H1 (cell line): ENCODE data around the gene HMSD. TPM values are rescaled to one million over a fixed set of nuclear protein-coding genes. Genes with fewer than 3 reads are reported as not detected.
A peak's percentile ranks its signal among the peaks of the same experiment; 100 is the strongest.

Experiments used
- CTCF ChIA-PET: fragments of 300-600 bp; sonication (Branson Sonifier 250); formaldehyde crosslinking; loops from one replicate; lab custom pipeline; 2021; ENCODE audit not compliant: partially characterized antibody; lab: Charles Lee
- POLR2A ChIA-PET: fragments of 300-600 bp; sonication (Branson Sonifier 250); formaldehyde crosslinking; loops from one replicate; lab custom pipeline; 2021; ENCODE audit warnings: inconsistent platforms; ENCODE audit not compliant: partially characterized antibody; lab: Charles Lee
- DNase-seq, 2 experiments: peaks; one replicate each; pipeline versions ENCODE4 v3.0.0 to v3.0.0-alpha.2; 2010 to 2022; ENCODE audit warnings: low spot score in 2 of 2, low read depth in 1 of 2, mixed read lengths in 1 of 2
- FAIRE-seq: peaks from 2 replicates; lab custom pipeline; 2011; peaks lifted over from hg19 to GRCh38; lab: Jason Lieb, UNC
- H2AFZ ChIP-seq: 2 replicates; pipeline ENCODE4 v1.8.1; 2012; ENCODE audit warnings: low read length, inconsistent platforms
- H2AK5ac ChIP-seq: 2 replicates; pipeline ENCODE4 v1.6.1; 2013; ENCODE audit warnings: low read depth, low read length
- H2BK120ac ChIP-seq: replicated peaks from 2 replicates; pipeline ENCODE3; 2013; ENCODE audit warnings: low read depth, low read length, inconsistent platforms
- H2BK12ac ChIP-seq: 2 replicates; pipeline ENCODE4 v1.6.1; 2013; ENCODE audit warnings: low read depth, low read length
- H2BK15ac ChIP-seq: 2 replicates; pipeline ENCODE4 v1.6.1; 2013; ENCODE audit warnings: low read length
- H2BK20ac ChIP-seq: 2 replicates; pipeline ENCODE4 v1.6.1; 2013; ENCODE audit warnings: low read length
- H2BK5ac ChIP-seq: 2 replicates; pipeline ENCODE4 v1.6.1; 2013; ENCODE audit warnings: low read depth, low read length
- H3K14ac ChIP-seq: 2 replicates; pipeline ENCODE4 v1.6.1; 2013; ENCODE audit warnings: inconsistent platforms; ENCODE audit not compliant: insufficient read length
- H3K18ac ChIP-seq: 2 replicates; pipeline ENCODE4 v1.6.1; 2013; ENCODE audit warnings: low read length; ENCODE audit errors: extremely low read depth
- H3K23ac ChIP-seq: 2 replicates; pipeline ENCODE4 v1.6.1; 2013; ENCODE audit warnings: inconsistent platforms; ENCODE audit not compliant: insufficient read length
- H3K23me2 ChIP-seq: 2 replicates; pipeline ENCODE4 v1.6.1; 2013; ENCODE audit warnings: low read depth, low read length
- H3K27ac ChIP-seq: 2 replicates; pipeline ENCODE4 v1.6.1; 2011; ENCODE audit warnings: low read depth, low read length, inconsistent platforms
- H3K27me3 ChIP-seq, 4 experiments: replicated peaks in 1 of 4; 1 replicate in 1 of 4; 2 replicates in 3 of 4; pipeline versions ENCODE4 v1.6.1 to v1.8.1; 2011 to 2013; ENCODE audit warnings: low read length in 3 of 4, mild to moderate bottlenecking in 3 of 4, inconsistent platforms in 2 of 4, mixed read lengths in 2 of 4, moderate library complexity in 1 of 4; ENCODE audit not compliant: control insufficient read depth in 3 of 4, insufficient read depth in 3 of 4; ENCODE audit errors: extremely low read depth in 1 of 4
- H3K36me3 ChIP-seq, 4 experiments: 2 replicates each; pipeline versions ENCODE4 v1.6.1 to v1.8.1; 2011 to 2013; ENCODE audit warnings: mild to moderate bottlenecking in 4 of 4, low read length in 3 of 4, moderate library complexity in 2 of 4, control low read depth in 1 of 4, inconsistent platforms in 1 of 4; ENCODE audit not compliant: insufficient read depth in 4 of 4, control insufficient read depth in 2 of 4
- H3K4ac ChIP-seq: replicated peaks from 2 replicates; pipeline ENCODE3; 2013; ENCODE audit warnings: low read length, low read depth, mixed read lengths, inconsistent platforms; ENCODE audit not compliant: insufficient read length
- H3K4me1 ChIP-seq, 4 experiments: replicated peaks in 1 of 4; 1 replicate in 1 of 4; 2 replicates in 3 of 4; pipeline versions ENCODE4 v1.6.1 to v1.8.1; 2011 to 2013; ENCODE audit warnings: low read length in 3 of 4, inconsistent platforms in 2 of 4, mixed read lengths in 1 of 4; ENCODE audit not compliant: insufficient read depth in 4 of 4, control insufficient read depth in 3 of 4
- H3K4me2 ChIP-seq, 2 experiments: 2 replicates each; pipeline versions ENCODE4 v1.6.1 to v1.8.1; 2011 to 2013; ENCODE audit warnings: low read depth in 2 of 2, low read length in 2 of 2, control low read depth in 1 of 2, inconsistent platforms in 1 of 2, mild to moderate bottlenecking in 1 of 2; ENCODE audit not compliant: insufficient read depth in 1 of 2
- H3K4me3 ChIP-seq, 4 experiments: fragments of 200-600, 300-600 bp in 1 of 4; sonication (generic), shearing (Covaris generic), sonication (Bioruptor Twin) in 1 of 4; 2 replicates each; pipeline versions ENCODE4 v1.5.1 to v1.8.1; 2011 to 2016; ENCODE audit warnings: low read length in 4 of 4, low read depth in 3 of 4, control low read depth in 2 of 4, inconsistent platforms in 2 of 4, mild to moderate bottlenecking in 2 of 4, mixed read lengths in 1 of 4, moderate library complexity in 1 of 4; ENCODE audit not compliant: insufficient read depth in 2 of 4; ENCODE audit errors: extremely low read depth in 1 of 4
- H3K56ac ChIP-seq: replicated peaks from 2 replicates; pipeline ENCODE3; 2013; ENCODE audit warnings: low read depth, mild to moderate bottlenecking, mixed read lengths, low read length, inconsistent platforms; ENCODE audit not compliant: insufficient read length
- H3K79me1 ChIP-seq: 2 replicates; pipeline ENCODE4 v1.6.1; 2013; ENCODE audit warnings: low read depth, low read length, control low read depth
- H3K79me2 ChIP-seq, 2 experiments: 2 replicates each; pipeline versions ENCODE4 v1.6.1 to v1.8.1; 2012 to 2013; ENCODE audit warnings: low read length in 2 of 2, mild to moderate bottlenecking in 2 of 2, inconsistent platforms in 1 of 2; ENCODE audit not compliant: insufficient read depth in 2 of 2, control insufficient read depth in 1 of 2
- H3K9ac ChIP-seq, 4 experiments: replicated peaks in 1 of 4; 1 replicate in 1 of 4; 2 replicates in 3 of 4; pipeline versions ENCODE4 v1.6.1 to v1.8.1; 2011 to 2013; ENCODE audit warnings: low read depth in 3 of 4, low read length in 3 of 4, control low read depth in 2 of 4, mild to moderate bottlenecking in 2 of 4, moderate library complexity in 2 of 4, inconsistent platforms in 1 of 4; ENCODE audit errors: extremely low read depth in 1 of 4
- H3K9me3 ChIP-seq, 2 experiments: 2 replicates each; pipeline versions ENCODE4 v1.6.1 to v1.8.1; 2012 to 2013; ENCODE audit warnings: mild to moderate bottlenecking in 2 of 2, moderate library complexity in 2 of 2, control low read depth in 1 of 2, inconsistent platforms in 1 of 2, low read depth in 1 of 2, low read length in 1 of 2, mixed read lengths in 1 of 2; ENCODE audit not compliant: insufficient read depth in 2 of 2
- H4K20me1 ChIP-seq, 2 experiments: replicated peaks in 1 of 2; 2 replicates each; pipeline versions ENCODE3 to v1.8.1; 2011 to 2013; ENCODE audit warnings: inconsistent platforms in 2 of 2, low read length in 2 of 2, mild to moderate bottlenecking in 1 of 2; ENCODE audit not compliant: insufficient read depth in 2 of 2, control insufficient read depth in 1 of 2
- H4K5ac ChIP-seq: 2 replicates; pipeline ENCODE4 v1.6.1; 2013; ENCODE audit warnings: low read length, low read depth, mixed read lengths, inconsistent platforms; ENCODE audit not compliant: insufficient read length
- H4K8ac ChIP-seq: 2 replicates; pipeline ENCODE4 v1.8.0; 2013; ENCODE audit warnings: mild to moderate bottlenecking, moderate library complexity, low read length, inconsistent platforms; ENCODE audit not compliant: insufficient read depth; ENCODE audit errors: extremely low read depth
- H4K91ac ChIP-seq: replicated peaks from 2 replicates; pipeline ENCODE3; 2013; ENCODE audit warnings: low read length, mixed read lengths, inconsistent platforms; ENCODE audit not compliant: insufficient read length
- KDM1A ChIP-seq: fragments of 200-600, 300-600 bp; sonication (generic); IDR thresholded peaks from 2 replicates; pipeline ENCODE4 v1.7.1; 2016; ENCODE audit warnings: mild to moderate bottlenecking, low read length, borderline replicate concordance
- RAD21 ChIP-seq, 2 experiments: IDR thresholded peaks in 1 of 2; conservative IDR thresholded peaks in 1 of 2; 2 replicates each; pipeline ENCODE4 v1.6.1; 2011; ENCODE audit warnings: low read depth in 2 of 2, low read length in 2 of 2, improper control_type of control experiment in 1 of 2, inconsistent platforms in 1 of 2, mild to moderate bottlenecking in 1 of 2, moderate library complexity in 1 of 2
- TEAD4 ChIP-seq: IDR thresholded peaks from 2 replicates; pipeline ENCODE4 v1.6.1; 2012; ENCODE audit warnings: low read depth, low read length, inconsistent platforms, mixed read lengths
- WGBS, 2 experiments: shearing (Covaris generic) in 1 of 2; methylation state at CpG; one replicate each; pipeline versions ENCODE4 v1.1.6 to v1.1.7; 2013 to 2015; ENCODE audit warnings: low lambda C conversion rate in 2 of 2, mixed read lengths in 2 of 2, inconsistent platforms in 1 of 2, low coverage in 1 of 2, missing lambda C conversion rate in 1 of 2; ENCODE audit not compliant: insufficient replicate concordance in 2 of 2, insufficient coverage in 1 of 2, insufficient read length in 1 of 2; ENCODE audit errors: extremely low coverage in 1 of 2, missing lambda C conversion rate in 1 of 2; 5-methylcytosine and 5-hydroxymethylcytosine counted together
- polyA plus RNA-seq, 7 experiments: library from polyadenylated mRNA; depleted of rRNA in 3 of 7; stranded (reverse) in 5 of 7; unstranded in 2 of 7; fragments of >200 nt in 5 of 7; fragments of 200-250 nt in 2 of 7; gene quantifications; 1 replicate in 5 of 7; 2 replicates in 1 of 7; 4 replicates in 1 of 7; pipeline versions ENCODE4 v1.2.1 to v1.2.3, GENCODE V29; 2011 to 2013; ENCODE audit warnings: missing spikeins in 2 of 7, mixed read lengths in 2 of 7
- total RNA-seq: library from RNA; stranded (reverse); fragmentation: NEBNext Ultra II Directional; extraction: Animal tissue kit (Norgen Biotek cat#: 25700); gene quantifications from 2 replicates; pipeline ENCODE4 v1.2.1, GENCODE V29; 2021
- TF ChIP-seq, protein P1 (sequence below), 3 experiments: IDR thresholded peaks; 1 replicate in 2 of 3; 2 replicates in 1 of 3; pipeline versions ENCODE4 v1.5.1 to v1.6.1; 2011; ENCODE audit warnings: low read length in 3 of 3, mild to moderate bottlenecking in 3 of 3, inconsistent platforms in 2 of 3, low read depth in 1 of 3, moderate library complexity in 1 of 3; ENCODE audit not compliant: insufficient read depth in 1 of 3; ENCODE audit errors: control extremely low read depth in 1 of 3

Gene HMSD
- total and polyA plus RNA-seq, 2 of the 8 experiments (the other 6 are each of a cell fraction or from before 2014, with no cell fraction given) = 1.3 to 3.0 TPM

DNA sequence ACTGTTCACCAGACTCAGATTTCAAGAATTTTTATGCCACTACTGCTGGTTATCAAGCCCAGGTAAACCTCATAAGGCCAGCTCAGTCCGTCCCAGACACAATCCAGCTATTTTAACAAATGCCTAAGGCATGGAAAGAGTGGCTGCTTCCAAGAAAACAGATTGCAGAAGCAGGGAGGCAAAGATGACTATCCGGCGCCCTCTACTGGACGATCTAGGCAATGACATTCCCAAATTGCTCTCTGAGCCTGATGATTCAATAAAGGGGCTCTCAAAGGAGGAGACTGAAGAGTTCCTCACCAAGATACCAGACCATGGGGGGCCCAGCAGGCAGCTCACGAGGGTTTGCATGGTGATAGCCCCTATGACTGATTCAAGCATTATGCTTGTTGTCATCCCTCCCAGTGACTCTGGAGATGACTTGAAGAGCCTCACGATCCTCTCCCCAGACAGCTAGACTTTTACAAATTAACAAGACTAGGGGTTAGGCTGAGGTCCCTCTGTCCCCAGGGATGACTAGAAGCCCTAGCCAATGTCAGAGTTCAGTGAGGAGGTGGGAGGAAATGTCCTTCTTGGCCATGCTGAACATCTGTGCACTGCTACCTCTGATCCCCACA is 45.8 kb downstream of the HMSD start:
- no peak overlapping the region for H2AFZ ChIP-seq
- TF ChIP-seq KDM1A (no peak), RAD21 (IDR thresholded peaks at IDR 0.05 in 1 of 2, conservative IDR thresholded peaks at IDR 0.05 in 1 of 2; ENCODE audit: low read depth in 2 of 2, low read length in 2 of 2) (peak; percentile 75 to 76), TEAD4 (0 out of 2 replicates have a peak, but pooled peaks have one; percentile 41)
- TF ChIP-seq, protein P1, sequence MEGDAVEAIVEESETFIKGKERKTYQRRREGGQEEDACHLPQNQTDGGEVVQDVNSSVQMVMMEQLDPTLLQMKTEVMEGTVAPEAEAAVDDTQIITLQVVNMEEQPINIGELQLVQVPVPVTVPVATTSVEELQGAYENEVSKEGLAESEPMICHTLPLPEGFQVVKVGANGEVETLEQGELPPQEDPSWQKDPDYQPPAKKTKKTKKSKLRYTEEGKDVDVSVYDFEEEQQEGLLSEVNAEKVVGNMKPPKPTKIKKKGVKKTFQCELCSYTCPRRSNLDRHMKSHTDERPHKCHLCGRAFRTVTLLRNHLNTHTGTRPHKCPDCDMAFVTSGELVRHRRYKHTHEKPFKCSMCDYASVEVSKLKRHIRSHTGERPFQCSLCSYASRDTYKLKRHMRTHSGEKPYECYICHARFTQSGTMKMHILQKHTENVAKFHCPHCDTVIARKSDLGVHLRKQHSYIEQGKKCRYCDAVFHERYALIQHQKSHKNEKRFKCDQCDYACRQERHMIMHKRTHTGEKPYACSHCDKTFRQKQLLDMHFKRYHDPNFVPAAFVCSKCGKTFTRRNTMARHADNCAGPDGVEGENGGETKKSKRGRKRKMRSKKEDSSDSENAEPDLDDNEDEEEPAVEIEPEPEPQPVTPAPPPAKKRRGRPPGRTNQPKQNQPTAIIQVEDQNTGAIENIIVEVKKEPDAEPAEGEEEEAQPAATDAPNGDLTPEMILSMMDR (IDR thresholded peaks at IDR 0.05; ENCODE audit: control extremely low read depth in 1 of 3, insufficient read depth in 1 of 3, low read depth in 1 of 3, low read length in 3 of 3) = peak; percentile 49 to 88 (median 73)
- H2BK5ac ChIP-seq = no peak overlapping the region
- ChIA-PET CTCF (interaction anchor here (0.7 to 5.0 kb wide), 34 partner anchors 9 to 430 kb away, joined by 3 to 36 read pairs (median 4); no protein-coding TSS in a partner anchor), POLR2A (no interaction called here)
- H3K9me3 ChIP-seq = peaks cover 6 to 9% of the 10 kb centered on the region in 2 experiments; a peak in 1 of 4 replicates
- no peaks in the 10 kb centered on the region for H3K36me3 ChIP-seq
- H3K4me2 ChIP-seq = no peak overlapping the region
- no peak overlapping the region for H3K4ac ChIP-seq
- DNase-seq (peak; percentile 29 to 77), FAIRE-seq (peak; percentile 74)
- H4K8ac ChIP-seq = no peak overlapping the region
- H2BK15ac ChIP-seq = no peak overlapping the region
- H3K4me3 ChIP-seq = no peak overlapping the region
- H3K27ac ChIP-seq = no peak overlapping the region
- no peak overlapping the region for H4K91ac ChIP-seq
- 18% methylated on average over 6 of the region's 6 CpGs; no CpG with 5 or more reads in 1 of the 2 experiments for WGBS, 2 experiments
- H4K5ac ChIP-seq = no peak overlapping the region
- no peaks in the 10 kb centered on the region for H3K23me2 ChIP-seq
- no peaks in the 10 kb centered on the region for H3K4me1 ChIP-seq
- no peaks in the 10 kb centered on the region for H3K79me2 ChIP-seq
- H4K20me1 ChIP-seq = no peaks in the 10 kb centered on the region
- no peaks in the 10 kb centered on the region for H3K27me3 ChIP-seq
- no peak overlapping the region for H3K23ac ChIP-seq
- no peak overlapping the region for H3K18ac ChIP-seq
- no peak overlapping the region for H3K9ac ChIP-seq
- H3K79me1 ChIP-seq = no peaks in the 10 kb centered on the region
- no peak overlapping the region for H3K14ac ChIP-seq
- H2BK12ac ChIP-seq = no peak overlapping the region
- H2BK120ac ChIP-seq = no peak overlapping the region
- no peak overlapping the region for H2AK5ac ChIP-seq
- no peak overlapping the region for H3K56ac ChIP-seq
- no peak overlapping the region for H2BK20ac ChIP-seq
